HG03520 (cell line): ENCODE measurements around the gene GSDMA.
"Not testable (repeated sequence)": the region's sequence is repeated elsewhere in the genome, so short reads cannot be mapped to it uniquely, and the experiment has no call there.

Experiments
- ATAC-seq: cut with Tn5 transposase; IDR thresholded peaks from one replicate; pipeline ENCODE4 v1.9.1; 2021; ENCODE audit warnings: mild to moderate bottlenecking, moderate library complexity; ENCODE audit not compliant: unreplicated experiment

Gene GSDMA

DNA sequence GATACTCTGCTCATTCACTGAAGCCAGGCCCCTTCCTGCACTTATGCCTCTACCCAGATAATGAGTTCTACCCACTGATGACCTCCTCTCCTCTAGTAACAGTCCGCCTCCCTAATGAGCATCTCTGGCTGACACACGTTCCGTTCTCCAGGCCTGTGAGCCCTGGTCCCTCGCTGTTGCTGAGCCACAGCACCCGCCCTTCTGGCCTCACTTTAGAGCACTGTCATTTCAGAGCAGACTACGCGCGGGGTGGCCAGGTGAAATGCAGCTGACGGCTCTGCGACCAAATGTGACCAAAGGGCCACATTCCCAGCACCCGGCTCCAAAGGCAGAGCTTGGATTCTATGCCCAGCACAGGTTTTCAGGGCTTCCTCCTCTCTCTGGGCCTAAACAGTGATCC, 31.6 kb downstream of the GSDMA start:
- no peak for ATAC-seq

DNA sequence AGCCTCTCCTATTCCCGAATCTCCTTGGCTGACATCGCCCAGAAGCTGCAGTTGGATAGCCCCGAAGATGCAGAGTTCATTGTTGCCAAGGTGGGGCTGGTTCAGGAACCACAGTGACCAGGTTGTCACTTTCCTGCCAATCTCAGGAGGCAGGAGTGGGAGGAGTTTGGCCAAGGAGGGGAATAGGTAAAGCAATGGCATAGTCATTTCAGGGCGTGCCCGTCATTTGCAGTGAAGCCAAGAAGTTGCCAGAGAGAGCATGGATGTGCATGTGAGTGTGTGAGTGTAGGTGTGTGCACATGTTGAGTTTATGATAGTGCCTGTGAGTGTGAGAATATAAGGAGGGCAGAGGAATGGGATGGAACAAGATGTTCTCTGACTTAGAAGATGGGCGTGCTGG, 32.6 kb downstream of the GSDMA start:
- ATAC-seq, result no peak

DNA sequence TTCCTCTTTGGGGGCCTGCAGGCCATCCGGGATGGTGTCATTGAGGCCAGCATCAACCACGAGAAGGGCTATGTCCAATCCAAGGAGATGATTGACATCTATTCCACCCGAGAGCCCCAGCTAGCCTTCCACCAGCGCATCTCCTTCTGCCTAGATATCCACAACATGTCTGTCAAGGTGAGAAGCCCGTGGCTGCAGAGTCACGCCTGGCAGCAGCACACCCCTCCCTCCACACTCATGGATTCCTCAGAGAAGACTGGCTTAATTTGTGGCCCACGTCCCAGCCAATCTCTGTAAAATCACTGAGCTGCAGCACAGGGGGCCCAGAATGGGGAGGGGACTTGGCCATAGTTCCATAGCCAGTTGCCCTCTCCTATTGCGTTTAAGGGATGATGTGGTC, 33.4 kb downstream of the GSDMA start:
- no peak for ATAC-seq

DNA sequence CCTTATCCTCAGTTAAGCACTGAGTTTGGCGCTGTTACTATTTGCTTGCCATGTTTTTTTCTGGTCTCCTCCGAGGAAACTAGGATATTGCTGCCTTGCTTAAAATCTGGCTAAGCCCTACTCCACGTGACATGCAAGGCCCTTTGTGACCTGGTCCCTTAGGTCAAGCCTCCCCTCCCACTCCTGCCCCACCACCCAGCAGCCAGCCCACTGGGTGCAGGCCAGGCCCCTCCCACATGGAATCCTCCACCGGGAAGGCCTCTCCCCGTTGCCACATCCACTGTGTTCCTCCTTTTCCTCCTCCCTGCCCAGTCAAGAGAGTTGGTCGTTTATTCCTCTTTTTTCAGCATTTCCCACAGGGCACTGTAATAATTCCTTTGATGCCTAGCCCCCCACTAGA, 34.0 kb downstream of the GSDMA start:
- ATAC-seq, result no peak

DNA sequence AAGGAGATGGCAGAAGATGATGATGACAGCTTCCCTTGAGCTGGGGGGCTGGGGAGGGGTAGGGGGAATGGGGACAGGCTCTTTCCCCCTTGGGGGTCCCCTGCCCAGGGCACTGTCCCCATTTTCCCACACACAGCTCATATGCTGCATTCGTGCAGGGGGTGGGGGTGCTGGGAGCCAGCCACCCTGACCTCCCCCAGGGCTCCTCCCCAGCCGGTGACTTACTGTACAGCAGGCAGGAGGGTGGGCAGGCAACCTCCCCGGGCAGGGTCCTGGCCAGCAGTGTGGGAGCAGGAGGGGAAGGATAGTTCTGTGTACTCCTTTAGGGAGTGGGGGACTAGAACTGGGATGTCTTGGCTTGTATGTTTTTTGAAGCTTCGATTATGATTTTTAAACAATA, 34.7 kb downstream of the GSDMA start:
- ATAC-seq, result no peak

DNA sequence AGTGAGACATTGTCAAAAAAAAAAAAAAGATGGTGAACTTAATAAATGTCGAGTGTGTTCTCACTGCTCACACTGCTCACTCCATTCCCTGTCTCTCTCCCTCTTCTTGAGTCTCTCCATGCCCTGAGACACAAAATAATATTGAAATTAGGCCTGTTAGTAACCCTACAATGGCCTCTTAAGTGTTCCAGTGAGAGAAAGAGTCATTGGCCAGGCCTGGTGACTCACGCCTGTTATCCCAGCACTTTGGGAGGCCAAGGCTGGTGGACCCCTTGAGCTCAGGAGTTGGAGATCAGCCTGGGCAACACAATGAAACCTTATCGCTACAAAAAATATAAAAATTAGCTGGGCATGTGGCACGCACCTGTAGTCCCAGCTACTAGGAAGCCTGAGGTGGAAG, 36.3 kb downstream of the GSDMA start:
- ATAC-seq, result no peak

DNA sequence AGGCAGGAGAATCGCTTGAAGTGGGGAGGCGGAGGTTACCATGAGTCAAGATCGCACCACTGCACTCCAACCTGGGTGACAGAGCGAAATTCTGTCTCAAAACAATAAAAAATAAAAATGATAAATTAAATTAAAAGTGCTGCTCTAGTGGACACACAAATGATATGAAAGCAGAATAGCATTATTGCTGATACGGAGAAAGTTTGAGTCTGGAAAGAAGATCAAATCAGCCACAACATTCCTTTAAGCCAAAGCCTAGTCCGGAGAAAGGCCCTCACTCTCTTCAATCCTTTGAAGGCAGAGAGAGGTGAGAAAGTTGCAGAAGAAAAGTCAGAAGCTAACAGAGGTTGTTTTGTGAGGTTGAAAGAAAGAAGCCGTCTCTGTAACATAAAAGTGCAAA, 37.4 kb downstream of the GSDMA start:
- no peak for ATAC-seq

DNA sequence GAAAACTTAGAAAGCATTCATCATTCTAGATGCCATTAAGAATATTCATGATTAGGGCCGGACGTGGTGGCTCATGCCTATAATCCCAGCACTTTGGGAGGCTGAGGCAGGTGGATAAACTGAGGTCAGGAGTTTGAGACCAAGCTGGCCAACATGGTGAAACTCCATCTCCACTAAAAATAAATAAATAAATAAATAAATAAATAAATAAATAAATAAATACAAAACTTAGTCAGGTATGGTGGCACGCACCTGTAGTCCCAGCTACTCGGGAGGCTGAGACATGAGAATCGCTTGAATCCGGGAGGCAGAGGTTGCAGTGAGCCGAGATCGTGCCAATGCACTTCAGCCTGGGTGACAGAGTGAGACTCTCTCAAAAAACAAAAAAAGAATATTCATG, 38.5 kb downstream of the GSDMA start:
- not testable (repeated sequence) for ATAC-seq

DNA sequence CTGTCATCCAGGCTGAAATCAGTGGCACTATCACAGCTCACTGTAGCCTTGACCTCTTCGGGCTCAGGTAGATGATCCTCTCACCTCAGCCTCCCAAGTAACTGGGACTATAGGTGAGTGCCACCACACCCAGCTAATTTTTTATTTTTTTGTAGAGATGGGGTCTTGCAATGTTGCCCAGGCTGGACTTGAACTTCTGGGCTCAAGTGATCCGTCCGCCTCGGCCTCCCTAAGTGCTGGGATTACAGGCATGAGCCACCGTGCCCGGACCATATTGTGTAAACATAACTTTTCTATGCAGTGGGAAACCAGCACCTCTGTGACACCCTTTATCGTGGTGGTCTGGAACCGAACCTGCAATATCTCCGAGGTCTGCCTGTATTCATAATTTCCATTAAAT, 41.3 kb downstream of the GSDMA start:
- ATAC-seq, result no peak

DNA sequence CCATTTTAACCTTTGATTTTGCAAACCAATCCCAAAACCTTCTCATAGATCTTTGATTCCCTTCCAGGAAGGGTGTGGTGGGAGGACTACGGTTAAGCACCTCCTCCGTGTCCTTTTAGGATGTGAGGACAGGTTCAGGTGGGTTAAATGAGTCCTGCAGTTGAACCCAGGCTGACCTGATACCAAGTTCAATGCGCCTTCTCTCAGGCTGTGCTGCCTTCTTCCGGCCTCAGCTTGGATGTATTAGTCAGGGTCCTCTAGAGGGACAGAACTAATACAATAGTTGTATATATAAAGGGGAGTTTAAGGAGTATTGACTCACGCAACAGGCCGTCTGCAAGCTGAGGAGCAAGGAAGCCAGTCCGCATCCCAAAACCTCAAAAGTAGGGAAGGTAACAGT, 41.9 kb downstream of the GSDMA start:
- no peak for ATAC-seq

DNA sequence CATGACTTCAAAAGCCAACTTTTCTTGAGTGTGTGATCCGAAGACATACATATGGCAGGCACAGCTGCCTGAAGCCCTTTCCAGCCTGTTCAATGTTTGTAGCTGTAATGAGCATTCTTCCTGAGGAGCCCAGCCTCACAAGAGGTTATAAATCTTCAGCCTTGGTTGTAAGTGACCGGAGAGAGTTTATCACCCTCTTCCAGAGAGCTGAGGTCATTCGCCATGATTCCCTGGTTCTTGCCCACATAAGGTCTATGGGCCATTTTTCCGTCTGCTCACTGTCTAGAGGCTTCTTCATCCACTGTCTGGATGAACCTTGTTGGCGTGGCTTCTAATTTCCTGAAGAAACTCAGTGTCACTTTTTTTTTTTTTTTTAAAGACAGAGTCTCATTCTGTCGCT, 42.7 kb downstream of the GSDMA start:
- ATAC-seq, result no peak

DNA sequence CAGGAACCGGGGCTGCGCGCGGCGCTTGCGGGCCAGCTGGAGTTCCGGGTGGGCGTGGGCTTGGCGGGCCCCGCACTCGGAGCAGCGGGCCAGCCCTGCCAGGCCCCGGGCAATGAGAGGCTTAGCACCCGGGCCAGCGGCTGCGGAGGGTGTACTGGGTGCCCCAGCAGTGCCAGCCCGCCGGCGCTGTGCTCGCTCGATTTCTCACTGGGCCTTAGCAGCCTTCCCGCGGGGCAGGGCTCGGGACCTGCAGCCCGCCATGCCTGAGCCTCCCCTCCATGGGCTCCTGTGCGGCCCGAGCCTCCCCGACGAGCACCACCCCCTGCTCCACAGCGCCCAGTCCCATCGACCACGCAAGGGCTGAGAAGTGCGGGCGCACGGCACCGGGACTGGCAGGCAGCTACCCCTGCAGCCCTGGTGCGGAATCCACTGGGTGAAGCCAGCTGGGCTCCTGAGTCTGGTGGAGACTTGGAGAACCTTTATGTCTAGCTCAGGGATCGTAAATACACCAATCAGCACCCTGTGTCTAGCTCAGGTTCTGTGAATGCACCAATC, 48.2 kb downstream of the GSDMA start:
- not testable (repeated sequence) for ATAC-seq

DNA sequence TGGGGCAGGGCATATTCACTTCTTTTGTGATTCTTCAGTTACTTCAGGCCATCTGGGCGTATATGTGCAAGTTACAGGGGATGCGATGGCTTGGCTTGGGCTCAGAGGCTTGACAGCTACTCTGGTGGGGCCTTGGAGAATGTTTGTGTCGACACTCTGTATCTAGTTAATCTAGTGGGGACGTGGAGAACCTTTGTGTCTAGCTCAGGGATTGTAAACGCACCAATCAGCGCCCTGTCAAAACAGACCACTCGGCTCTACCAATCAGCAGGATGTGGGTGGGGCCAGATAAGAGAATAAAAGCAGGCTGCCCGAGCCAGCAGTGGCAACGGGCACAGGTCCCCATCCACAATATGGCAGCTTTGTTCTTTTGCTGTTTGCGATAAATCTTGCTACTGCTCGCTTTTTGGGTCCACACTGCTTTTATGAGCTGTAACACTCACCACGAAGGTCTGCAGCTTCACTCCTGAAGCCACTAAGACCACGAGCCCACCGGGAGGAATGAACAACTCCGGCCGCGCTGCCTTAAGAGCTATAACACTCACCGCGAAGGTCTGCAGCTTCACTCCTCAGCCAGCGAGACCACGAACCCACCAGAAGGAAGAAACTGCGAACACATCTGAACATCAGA, 49.3 kb downstream of the GSDMA start:
- ATAC-seq, result not testable (repeated sequence)

DNA sequence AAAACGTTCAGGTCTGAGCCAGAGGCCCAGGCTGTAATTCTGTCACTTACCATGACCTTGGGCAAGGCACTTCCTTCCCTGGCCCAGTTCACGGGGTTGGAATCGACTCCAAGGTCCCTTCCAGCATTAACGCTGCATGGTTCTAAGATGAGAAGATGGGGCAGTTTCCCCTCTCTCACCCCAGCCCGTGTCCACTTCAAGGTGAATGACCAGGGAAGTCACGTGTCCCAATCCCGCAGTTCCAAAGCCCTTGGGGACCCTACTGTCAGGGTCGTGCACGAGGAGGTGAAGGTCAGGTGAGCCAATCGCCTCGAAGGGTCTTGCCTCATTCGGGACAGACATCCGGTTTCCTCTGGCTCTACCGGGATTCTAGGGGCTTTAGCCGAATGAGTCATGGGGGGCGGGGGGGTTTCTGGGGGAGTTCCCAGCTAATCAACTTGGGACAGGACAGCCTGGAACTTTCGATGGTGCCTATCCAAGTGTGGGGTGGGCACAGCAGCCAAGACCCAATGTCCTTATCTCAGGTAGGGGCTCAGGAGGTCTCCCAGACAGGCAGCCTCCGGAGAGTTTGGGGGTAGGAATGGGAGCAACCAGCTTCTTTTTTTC, 51.7 kb downstream of the GSDMA start:
- ATAC-seq, result no peak

DNA sequence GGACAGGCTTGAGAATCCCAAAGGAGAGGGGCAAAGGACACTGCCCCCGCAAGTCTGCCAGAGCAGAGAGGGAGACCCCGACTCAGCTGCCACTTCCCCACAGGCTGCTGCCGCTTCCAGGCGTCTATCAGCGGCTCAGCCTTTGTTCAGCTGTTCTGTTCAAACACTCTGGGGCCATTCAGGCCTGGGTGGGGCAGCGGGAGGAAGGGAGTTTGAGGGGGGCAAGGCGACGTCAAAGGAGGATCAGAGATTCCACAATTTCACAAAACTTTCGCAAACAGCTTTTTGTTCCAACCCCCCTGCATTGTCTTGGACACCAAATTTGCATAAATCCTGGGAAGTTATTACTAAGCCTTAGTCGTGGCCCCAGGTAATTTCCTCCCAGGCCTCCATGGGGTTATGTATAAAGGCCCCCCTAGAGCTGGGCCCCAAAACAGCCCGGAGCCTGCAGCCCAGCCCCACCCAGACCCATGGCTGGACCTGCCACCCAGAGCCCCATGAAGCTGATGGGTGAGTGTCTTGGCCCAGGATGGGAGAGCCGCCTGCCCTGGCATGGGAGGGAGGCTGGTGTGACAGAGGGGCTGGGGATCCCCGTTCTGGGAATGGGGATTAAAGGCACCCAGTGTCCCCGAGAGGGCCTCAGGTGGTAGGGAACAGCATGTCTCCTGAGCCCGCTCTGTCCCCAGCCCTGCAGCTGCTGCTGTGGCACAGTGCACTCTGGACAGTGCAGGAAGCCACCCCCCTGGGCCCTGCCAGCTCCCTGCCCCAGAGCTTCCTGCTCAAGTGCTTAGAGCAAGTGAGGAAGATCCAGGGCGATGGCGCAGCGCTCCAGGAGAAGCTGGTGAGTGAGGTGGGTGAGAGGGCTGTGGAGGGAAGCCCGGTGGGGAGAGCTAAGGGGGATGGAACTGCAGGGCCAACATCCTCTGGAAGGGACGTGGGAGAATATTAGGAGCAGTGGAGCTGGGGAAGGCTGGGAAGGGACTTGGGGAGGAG, 52.5 kb downstream of the GSDMA start, which contains the start of gene CSF3:
Gene CSF3, plus strand, starts transcription at position 436 of the 993 bp plus-strand sequence. Its CDS starts 35 bp downstream, at position 471.
- no peak for ATAC-seq

DNA sequence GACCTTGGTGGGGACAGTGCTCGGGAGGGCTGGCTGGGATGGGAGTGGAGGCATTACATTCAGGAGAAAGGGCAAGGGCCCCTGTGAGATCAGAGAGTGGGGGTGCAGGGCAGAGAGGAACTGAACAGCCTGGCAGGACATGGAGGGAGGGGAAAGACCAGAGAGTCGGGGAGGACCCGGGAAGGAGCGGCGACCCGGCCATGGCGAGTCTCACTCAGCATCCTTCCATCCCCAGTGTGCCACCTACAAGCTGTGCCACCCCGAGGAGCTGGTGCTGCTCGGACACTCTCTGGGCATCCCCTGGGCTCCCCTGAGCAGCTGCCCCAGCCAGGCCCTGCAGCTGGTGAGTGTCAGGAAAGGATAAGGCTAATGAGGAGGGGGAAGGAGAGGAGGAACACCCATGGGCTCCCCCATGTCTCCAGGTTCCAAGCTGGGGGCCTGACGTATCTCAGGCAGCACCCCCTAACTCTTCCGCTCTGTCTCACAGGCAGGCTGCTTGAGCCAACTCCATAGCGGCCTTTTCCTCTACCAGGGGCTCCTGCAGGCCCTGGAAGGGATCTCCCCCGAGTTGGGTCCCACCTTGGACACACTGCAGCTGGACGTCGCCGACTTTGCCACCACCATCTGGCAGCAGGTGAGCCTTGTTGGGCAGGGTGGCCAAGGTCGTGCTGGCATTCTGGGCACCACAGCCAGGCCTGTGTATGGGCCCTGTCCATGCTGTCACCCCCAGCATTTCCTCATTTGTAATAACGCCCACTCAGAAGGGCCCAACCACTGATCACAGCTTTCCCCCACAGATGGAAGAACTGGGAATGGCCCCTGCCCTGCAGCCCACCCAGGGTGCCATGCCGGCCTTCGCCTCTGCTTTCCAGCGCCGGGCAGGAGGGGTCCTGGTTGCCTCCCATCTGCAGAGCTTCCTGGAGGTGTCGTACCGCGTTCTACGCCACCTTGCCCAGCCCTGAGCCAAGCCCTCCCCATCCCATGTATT, 53.5 kb downstream of the GSDMA start:
- ATAC-seq, result no peak

DNA sequence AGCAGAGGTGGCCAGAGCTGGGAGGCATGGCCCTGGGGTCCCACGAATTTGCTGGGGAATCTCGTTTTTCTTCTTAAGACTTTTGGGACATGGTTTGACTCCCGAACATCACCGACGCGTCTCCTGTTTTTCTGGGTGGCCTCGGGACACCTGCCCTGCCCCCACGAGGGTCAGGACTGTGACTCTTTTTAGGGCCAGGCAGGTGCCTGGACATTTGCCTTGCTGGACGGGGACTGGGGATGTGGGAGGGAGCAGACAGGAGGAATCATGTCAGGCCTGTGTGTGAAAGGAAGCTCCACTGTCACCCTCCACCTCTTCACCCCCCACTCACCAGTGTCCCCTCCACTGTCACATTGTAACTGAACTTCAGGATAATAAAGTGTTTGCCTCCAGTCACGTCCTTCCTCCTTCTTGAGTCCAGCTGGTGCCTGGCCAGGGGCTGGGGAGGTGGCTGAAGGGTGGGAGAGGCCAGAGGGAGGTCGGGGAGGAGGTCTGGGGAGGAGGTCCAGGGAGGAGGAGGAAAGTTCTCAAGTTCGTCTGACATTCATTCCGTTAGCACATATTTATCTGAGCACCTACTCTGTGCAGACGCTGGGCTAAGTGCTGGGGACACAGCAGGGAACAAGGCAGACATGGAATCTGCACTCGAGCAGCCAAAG, 54.7 kb downstream of the GSDMA start:
- no peak for ATAC-seq

DNA sequence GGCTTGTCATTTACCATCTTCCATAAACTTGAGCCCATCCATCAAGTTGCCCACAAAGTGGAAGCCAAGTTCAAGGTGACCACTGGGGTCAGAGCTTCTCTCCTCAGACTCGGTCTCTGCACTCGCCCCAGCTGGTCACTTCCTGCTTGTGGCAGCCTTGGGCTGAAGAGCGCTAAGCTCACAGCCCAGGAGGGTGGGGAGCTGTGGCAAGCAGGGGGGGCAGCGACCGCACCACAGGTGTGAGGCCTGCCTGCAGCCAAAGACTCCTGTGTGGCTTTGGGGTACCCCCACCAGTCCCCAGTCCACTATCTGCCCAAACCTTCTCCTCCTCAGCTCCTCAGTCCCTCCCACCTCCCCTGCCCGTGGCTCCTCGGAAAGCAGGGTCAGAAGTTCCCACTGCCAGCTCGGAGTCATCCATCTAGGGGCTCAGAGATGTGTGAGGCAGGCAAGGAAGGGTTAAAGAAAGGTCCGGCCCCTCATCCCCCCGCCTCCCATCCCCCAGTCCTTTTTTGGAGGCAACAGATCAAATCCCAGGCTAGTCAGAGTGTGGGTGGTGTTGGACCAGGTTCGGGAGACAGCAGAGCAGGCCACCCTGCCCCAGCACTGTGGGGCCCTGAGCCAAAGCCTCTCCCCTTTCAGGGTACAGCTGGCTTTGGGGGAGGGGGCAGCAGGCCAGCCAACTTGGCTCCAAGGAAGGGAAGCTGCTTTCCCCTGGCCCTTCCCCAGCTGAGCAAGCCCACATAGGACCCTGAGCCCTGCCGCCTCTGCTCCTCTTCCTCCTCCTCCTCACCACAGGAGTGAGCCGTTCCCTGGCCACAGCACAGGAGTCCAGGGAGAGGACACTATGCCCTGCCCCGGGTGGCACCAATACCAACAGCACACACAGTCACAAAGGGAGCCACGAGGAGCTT, 55.7 kb downstream of the GSDMA start:
- ATAC-seq, result no peak
